Measurements from ENCODE around the gene DCAF10.
"Not testable (repeated sequence)": the region's sequence is repeated elsewhere in the genome, so short reads cannot be mapped to it uniquely, and the experiment has no call there.

Gene DCAF10

GRCh38 chr9:37801287-37801850 is 772 bp downstream of the DCAF10 start:
- H3K27ac ChIP-seq = peak overlapping the region; percentile 91

GRCh38 chr9:37801959-37802711 is 1.5 kb downstream of the DCAF10 start:
- H3K27ac ChIP-seq = peak overlapping the region; percentile 91
- TF ChIP-seq CTCF (conservative IDR thresholded peaks at IDR 0.05) = no peak

More at GRCh38 chr9:37801287-37801850, 772 bp downstream of the DCAF10 start:
- TF ChIP-seq CTCF (conservative IDR thresholded peaks at IDR 0.05) = no peak

GRCh38 chr9:37806271-37806670 is 5.7 kb downstream of the DCAF10 start:
- no peak overlapping the region for H3K27ac ChIP-seq
- no peak for TF ChIP-seq CTCF (conservative IDR thresholded peaks at IDR 0.05)

- H3K27ac ChIP-seq = not testable (repeated sequence)
Measured at GRCh38 chr9:37809676-37810075, 9.1 kb downstream of the DCAF10 start.

- TF ChIP-seq CTCF (conservative IDR thresholded peaks at IDR 0.05) = no peak
- H3K27ac ChIP-seq = no peak overlapping the region
Measured at GRCh38 chr9:37811906-37812476, 11.4 kb downstream of the DCAF10 start.

- no peak for TF ChIP-seq CTCF (conservative IDR thresholded peaks at IDR 0.05)
- H3K27ac ChIP-seq = no peak overlapping the region
Measured at GRCh38 chr9:37812773-37813379, 12.3 kb downstream of the DCAF10 start.

- TF ChIP-seq CTCF (conservative IDR thresholded peaks at IDR 0.05) = no peak
- H3K27ac ChIP-seq = no peak overlapping the region
Measured at GRCh38 chr9:37818849-37819248, 18.3 kb downstream of the DCAF10 start.
